Endothelial cell of umbilical vein (primary cell): Measurements from ENCODE around the gene NT5C.

Experiments used
- CTCF ChIP-seq, 2 donors: IDR thresholded peaks; 1 replicate in 1 of 2; 2 replicates in 1 of 2; pipeline ENCODE4 v1.5.1; 2011; ENCODE audit warnings: low read length in 2 of 2, mild to moderate bottlenecking in 2 of 2, moderate library complexity in 2 of 2, control low read depth in 1 of 2, inconsistent platforms in 1 of 2, low read depth in 1 of 2; ENCODE audit not compliant: insufficient read depth in 1 of 2; ENCODE audit errors: extremely low read depth in 1 of 2
- EZH2 ChIP-seq: IDR thresholded peaks from 2 replicates; pipeline ENCODE4 v1.6.1; 2012; ENCODE audit warnings: borderline replicate concordance, low read depth, mild to moderate bottlenecking, moderate library complexity, low read length, inconsistent platforms; ENCODE audit not compliant: severe bottlenecking
- JUN ChIP-seq: IDR thresholded peaks from 2 replicates; pipeline ENCODE4 v1.6.1; 2011; ENCODE audit warnings: borderline replicate concordance, low read depth; ENCODE audit not compliant: insufficient read length, insufficient read depth
- POLR2A ChIP-seq: IDR thresholded peaks from 2 replicates; pipeline ENCODE4 v1.6.1; 2012; ENCODE audit warnings: low read depth, mild to moderate bottlenecking, control low read depth, low read length
- POLR2AphosphoS5 ChIP-seq: IDR thresholded peaks from 2 replicates; pipeline ENCODE4 v1.6.1; 2012; ENCODE audit warnings: low read depth, mild to moderate bottlenecking, control low read depth, low read length, moderate library complexity; ENCODE audit not compliant: insufficient read depth

GRCh38 chr17:75115555-75115954 is 16.0 kb downstream of the NT5C start:
- TF ChIP-seq POLR2A, result no peak
- no peak for TF ChIP-seq CTCF (IDR thresholded peaks at IDR 0.05; ENCODE audit: extremely low read depth in 1 of 2, insufficient read depth in 1 of 2, low read depth in 1 of 2, low read length in 2 of 2)
- no peak for TF ChIP-seq POLR2AphosphoS5
- no peak for TF ChIP-seq EZH2
- TF ChIP-seq JUN, result no peak
